GM23248 (cell line): ENCODE results near the gene AAK1. TPM values are rescaled to one million over a fixed set of nuclear protein-coding genes. Genes with fewer than 3 reads are reported as not detected.
"Not testable (repeated sequence)": the region's sequence is repeated elsewhere in the genome, so short reads cannot be mapped to it uniquely, and the experiment has no call there.

ENCODE experiments used
- DNase-seq: peaks from one replicate; pipeline ENCODE4 v3.0.0-alpha.2; 2015
- H2AFZ ChIP-seq: fragments of 200-600 bp; sonication (generic); 2 replicates; pipeline ENCODE4 v1.6.1; 2016; ENCODE audit warnings: antibody characterized with exemption
- H3F3A ChIP-seq: fragments of 200-600 bp; sonication (generic); 2 replicates; pipeline ENCODE4 v1.6.1; 2016; ENCODE audit warnings: mild to moderate bottlenecking, antibody characterized with exemption, mixed run types; ENCODE audit not compliant: insufficient read depth
- H3K27ac ChIP-seq: fragments of 200-600 bp; sonication (generic); 2 replicates; pipeline ENCODE4 v1.5.1; 2016; ENCODE audit warnings: mild to moderate bottlenecking
- H3K27me3 ChIP-seq: fragments of 200-600 bp; sonication (generic); replicated peaks from 2 replicates; pipeline ENCODE4 v1.6.1; 2016; ENCODE audit warnings: mild to moderate bottlenecking; ENCODE audit not compliant: insufficient read depth
- H3K36me3 ChIP-seq: fragments of 200-600 bp; sonication (generic); 2 replicates; pipeline ENCODE4 v1.6.1; 2016; ENCODE audit warnings: low read depth, mild to moderate bottlenecking
- H3K4me1 ChIP-seq: fragments of 200-600 bp; sonication (generic); 2 replicates; pipeline ENCODE4 v1.6.1; 2016; ENCODE audit warnings: mild to moderate bottlenecking; ENCODE audit not compliant: insufficient read depth
- H3K4me2 ChIP-seq: fragments of 200-600 bp; sonication (generic); one replicate; pipeline ENCODE4 v1.6.1; 2016; ENCODE audit warnings: mild to moderate bottlenecking; ENCODE audit not compliant: unreplicated experiment
- H3K4me3 ChIP-seq: fragments of 200-600 bp; sonication (generic); 2 replicates; pipeline ENCODE4 v1.5.1; 2016; ENCODE audit warnings: mild to moderate bottlenecking
- H3K79me2 ChIP-seq: fragments of 200-600 bp; sonication (generic); 2 replicates; pipeline ENCODE4 v1.6.1; 2016; ENCODE audit warnings: mild to moderate bottlenecking; ENCODE audit not compliant: insufficient read depth
- H3K9ac ChIP-seq: fragments of 200-600 bp; sonication (generic); 2 replicates; pipeline ENCODE4 v1.6.1; 2016; ENCODE audit warnings: mild to moderate bottlenecking
- H3K9me2 ChIP-seq: fragments of 200-600 bp; sonication (generic); 2 replicates; pipeline ENCODE4 v1.6.1; 2016; ENCODE audit warnings: mixed run types, mild to moderate bottlenecking, moderate library complexity; ENCODE audit not compliant: insufficient read depth
- H3K9me3 ChIP-seq: fragments of 200-600 bp; sonication (generic); one replicate; pipeline ENCODE4 v1.6.1; 2017; ENCODE audit warnings: low read depth
- H4K20me1 ChIP-seq: fragments of 200-600 bp; sonication (generic); 2 replicates; pipeline ENCODE4 v1.6.0; 2016; ENCODE audit not compliant: insufficient read depth
- EZH2 ChIP-seq: fragments of 200-600 bp; sonication (generic); IDR thresholded peaks from 2 replicates; pipeline ENCODE4 v1.6.1; 2018; ENCODE audit warnings: antibody characterized with exemption, mild to moderate bottlenecking; ENCODE audit not compliant: insufficient read depth, poor library complexity, severe bottlenecking
- EZH2phosphoT487 ChIP-seq: fragments of 200-600 bp; sonication (generic); IDR thresholded peaks from 2 replicates; pipeline ENCODE4 v1.6.1; 2018; ENCODE audit warnings: antibody characterized with exemption, moderate library complexity, mild to moderate bottlenecking, low read depth; ENCODE audit not compliant: insufficient read depth
- WGBS, 2 experiments: methylation state at CpG; one replicate each; pipeline ENCODE4 v1.1.6; 2015 to 2017; ENCODE audit warnings: low lambda C conversion rate in 2 of 2, low coverage in 1 of 2; ENCODE audit errors: missing lambda C conversion rate in 2 of 2; 5-methylcytosine and 5-hydroxymethylcytosine counted together
- in situ Hi-C: fragments of 300-500 bp; cut with MboI; formaldehyde crosslinking; loops from 2 replicates; pipeline ENCODE4 v1.15.0; 2020
- polyA plus RNA-seq: library from polyadenylated mRNA; unstranded; fragments of >200 nt; fragmentation: Nextera tagmentation; extraction: Ambion mirVana; gene quantifications from 2 replicates; pipeline ENCODE4 v1.2.1, GENCODE V29; 2016
- total RNA-seq: library from RNA; depleted of rRNA; stranded (reverse); fragments of >200 nt; shearing (Covaris generic); gene quantifications from 2 replicates; pipeline ENCODE4 v1.2.3, GENCODE V29; 2014

AAK1 gene
- total and polyA plus RNA-seq, 2 experiments from 2014 or later = 41.2 to 50.7 TPM

DNA sequence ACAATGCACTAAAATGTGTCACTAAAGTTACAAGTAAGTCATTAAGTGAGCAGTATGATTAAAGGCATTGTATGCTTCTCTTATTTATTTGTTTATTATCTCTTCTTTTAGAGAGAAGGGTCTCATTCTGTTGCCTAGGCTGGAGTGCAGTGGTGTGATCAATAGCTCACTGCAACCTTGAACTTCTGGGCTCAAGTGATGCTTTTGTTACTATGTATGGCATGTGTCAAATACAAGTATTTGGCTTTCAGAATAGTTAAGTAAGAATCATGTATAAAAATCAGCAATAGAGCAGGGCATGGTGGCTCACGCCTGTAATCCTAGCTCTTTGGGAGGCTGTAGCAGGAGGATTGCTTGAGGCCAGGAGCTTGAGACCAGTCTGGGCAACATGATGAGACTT, 15.8 kb upstream of the AAK1 start:
- Histone ChIP-seq H3K36me3 (no peaks in the 10 kb centered on the region), H3F3A (no peaks in the 10 kb centered on the region), H3K79me2 (no peaks in the 10 kb centered on the region), H3K4me1 (no peaks in the 10 kb centered on the region), H3K4me3 (no peak overlapping the region), H2AFZ (no peak overlapping the region), H3K9ac (no peak overlapping the region), H3K27me3 (no peaks in the 10 kb centered on the region), H3K9me2 (no peaks in the 10 kb centered on the region), H3K4me2 (no peak overlapping the region), H3K9me3 (peaks cover 4% of the 10 kb centered on the region), H4K20me1 (no peaks in the 10 kb centered on the region), H3K27ac (no peak overlapping the region)
- in situ Hi-C loops = no loop called here
- DNase-seq = no peak
- TF ChIP-seq EZH2phosphoT487 (no peak), EZH2 (no peak)
- 97 to 100% methylated on average over 1 of the region's 1 CpG for WGBS, 2 experiments

DNA sequence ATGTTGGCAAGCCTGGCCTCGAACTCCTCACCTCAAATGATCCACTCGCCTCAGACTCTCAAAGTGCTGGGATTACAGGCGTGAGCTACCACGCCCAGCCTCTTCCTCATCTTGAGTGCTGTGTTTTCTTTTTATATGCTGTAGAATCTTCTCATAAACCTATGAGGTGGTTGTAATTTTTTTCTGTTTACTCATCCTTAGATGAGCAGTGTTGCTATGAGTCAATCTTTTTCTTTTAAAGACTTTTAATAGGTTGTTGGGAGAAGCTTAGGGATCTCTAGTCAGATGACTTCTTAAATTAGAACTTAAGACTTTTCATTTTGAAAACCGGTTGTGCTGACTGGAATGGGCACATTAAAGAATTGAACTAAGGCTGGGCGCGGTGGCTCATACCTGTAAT, 8.7 kb upstream of the AAK1 start:
- Histone ChIP-seq H3K27me3 (no peaks in the 10 kb centered on the region), H2AFZ (peak overlapping the region; percentile 57), H3K4me1 (peaks cover 9% of the 10 kb centered on the region), H3K4me2 (peak overlapping the region; percentile 59), H3K79me2 (no peaks in the 10 kb centered on the region), H3K9me3 (no peaks in the 10 kb centered on the region), H3K27ac (peak overlapping the region; percentile 86), H4K20me1 (no peaks in the 10 kb centered on the region), H3K9ac (peak overlapping the region; percentile 51; the same call in 1 of the 2 replicates), H3K36me3 (no peaks in the 10 kb centered on the region), H3F3A (peaks cover 11% of the 10 kb centered on the region), H3K4me3 (no peak overlapping the region), H3K9me2 (no peaks in the 10 kb centered on the region)
- TF ChIP-seq EZH2 = no peak
- TF ChIP-seq EZH2phosphoT487 = no peak
- in situ Hi-C loops = no loop called here
- 50 to 53% methylated on average over 7 of the region's 7 CpGs for WGBS, 2 experiments
- peak; percentile 94 for DNase-seq

- H3K27ac ChIP-seq, H3K9ac ChIP-seq, in situ Hi-C loops, H4K20me1 ChIP-seq, H3K4me2 ChIP-seq, DNase-seq, H3K4me1 ChIP-seq, H3K9me2 ChIP-seq, H3K9me3 ChIP-seq, H3K27me3 ChIP-seq, H3K36me3 ChIP-seq, H2AFZ ChIP-seq, H3K4me3 ChIP-seq: not testable (repeated sequence)
- peaks cover 22% of the 10 kb centered on the region for H3F3A ChIP-seq
- WGBS, 2 experiments = 97 to 100% methylated on average over 5 of the region's 5 CpGs
- H3K79me2 ChIP-seq = peaks cover 23% of the 10 kb centered on the region
Observed at GRCh38 chr2:69647196-69647595, 3.7 kb upstream of the AAK1 start.

- Histone ChIP-seq H3K27ac (no peak overlapping the region), H3K9ac (no peak overlapping the region), H3K27me3 (no peaks in the 10 kb centered on the region), H4K20me1 (no peaks in the 10 kb centered on the region), H3K36me3 (no peaks in the 10 kb centered on the region), H3F3A (peaks cover 21% of the 10 kb centered on the region), H3K9me2 (no peaks in the 10 kb centered on the region), H3K4me3 (no peak overlapping the region), H3K9me3 (no peaks in the 10 kb centered on the region), H3K4me1 (peaks cover 7% of the 10 kb centered on the region; the same call in 1 of the 2 replicates), H2AFZ (no peak overlapping the region), H3K4me2 (no peak overlapping the region), H3K79me2 (peaks cover 28% of the 10 kb centered on the region)
- 100% methylated on average over 1 of the region's 1 CpG for WGBS, 2 experiments
- in situ Hi-C loops = no loop called here
- no peak for DNase-seq
- TF ChIP-seq EZH2 = no peak
- no peak for TF ChIP-seq EZH2phosphoT487
Observed at GRCh38 chr2:69646714-69647113, 3.2 kb upstream of the AAK1 start.

DNA sequence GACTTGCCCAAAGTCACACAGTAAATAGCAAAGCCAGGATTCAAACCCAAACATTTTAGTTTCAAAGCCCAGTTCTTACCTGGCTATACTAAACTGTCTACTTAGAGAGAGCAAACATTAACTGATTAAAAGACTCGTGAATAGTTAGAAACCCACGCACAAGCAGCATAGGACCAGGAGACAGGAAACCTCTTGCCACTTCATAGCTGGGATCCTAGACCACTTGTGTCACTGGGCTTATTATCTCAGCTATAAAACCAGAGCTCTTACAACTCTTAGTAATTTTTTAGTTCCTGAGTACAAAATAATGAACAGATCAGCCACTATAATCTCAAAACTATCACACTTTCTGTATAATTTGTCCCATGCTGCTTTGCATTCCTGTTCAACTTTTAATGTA, 2.4 kb upstream of the AAK1 start:
- H3K27me3 ChIP-seq = no peaks in the 10 kb centered on the region
- peaks cover 21% of the 10 kb centered on the region for H3F3A ChIP-seq
- peaks cover 15% of the 10 kb centered on the region for H3K4me1 ChIP-seq
- H3K79me2 ChIP-seq = peaks cover 36% of the 10 kb centered on the region
- H3K36me3 ChIP-seq = no peaks in the 10 kb centered on the region
- no peaks in the 10 kb centered on the region for H4K20me1 ChIP-seq
- WGBS, 2 experiments = 85 to 94% methylated on average over 2 of the region's 2 CpGs
- H3K9ac ChIP-seq = no peak overlapping the region; the same call in 1 of the 2 replicates
- H3K4me3 ChIP-seq = no peak overlapping the region
- in situ Hi-C loops = no loop called here
- no peak overlapping the region for H2AFZ ChIP-seq
- no peaks in the 10 kb centered on the region for H3K9me2 ChIP-seq
- no peaks in the 10 kb centered on the region for H3K9me3 ChIP-seq
- no peak overlapping the region for H3K4me2 ChIP-seq
- no peak for DNase-seq
- TF ChIP-seq EZH2phosphoT487 (no peak), EZH2 (no peak)
- no peak overlapping the region for H3K27ac ChIP-seq
